B cell (primary cell): ENCODE measurements around the gene UTS2. TPM values are rescaled to one million over a fixed set of nuclear protein-coding genes. Genes with fewer than 3 reads are reported as not detected.

Experiments used
- ATAC-seq: fragments of 200-7000 bp; cut with Tn5 transposase; one replicate; pipeline ENCODE4 v1.10.0; 2021; ENCODE audit warnings: low read depth, mild to moderate bottlenecking, moderate number of reproducible peaks, moderate library complexity
- CTCF ChIA-PET: fragments of 350-600 bp; sonication (Branson Sonifier 250); formaldehyde crosslinking; loops from one replicate; lab custom pipeline; 2021; ENCODE audit warnings: antibody characterized with exemption, inconsistent platforms; lab: Charles Lee
- POLR2A ChIA-PET: fragments of 350-600 bp; sonication (Branson Sonifier 250); formaldehyde crosslinking; loops from one replicate; lab custom pipeline; 2021; ENCODE audit warnings: antibody characterized with exemption; lab: Charles Lee
- DNase-seq: peaks from one replicate; pipeline ENCODE4 v3.0.0; 2013
- H2AFZ ChIP-seq: 2 replicates; pipeline ENCODE4 v1.6.1; 2012; ENCODE audit warnings: mild to moderate bottlenecking, low read depth, low read length; ENCODE audit not compliant: insufficient read depth, poor library complexity, severe bottlenecking
- H3K27ac ChIP-seq, 2 donors: 1 replicate in 1 of 2; 2 replicates in 1 of 2; pipeline ENCODE4 v1.5.1; 2012 to 2013; ENCODE audit warnings: low read length in 2 of 2, mild to moderate bottlenecking in 2 of 2, moderate library complexity in 1 of 2
- H3K27me3 ChIP-seq, 4 experiments: fragments of 200-600 bp in 1 of 4; sonication (generic) in 1 of 4; replicated peaks in 1 of 4; 1 replicate in 2 of 4; 2 replicates in 2 of 4; pipeline versions ENCODE4 v1.6.1 to v1.7.0; 2013 to 2016; ENCODE audit warnings: low read length in 3 of 4, mild to moderate bottlenecking in 2 of 4, mixed read lengths in 1 of 4, moderate library complexity in 1 of 4; ENCODE audit not compliant: insufficient read depth in 4 of 4, control insufficient read depth in 3 of 4; ENCODE audit errors: control extremely low read depth in 1 of 4
- H3K36me3 ChIP-seq, 2 experiments: replicated peaks in 1 of 2; 1 replicate in 1 of 2; 2 replicates in 1 of 2; pipeline versions ENCODE4 v1.6.1 to v1.7.1; 2013; ENCODE audit warnings: low read length in 1 of 2; ENCODE audit not compliant: insufficient read depth in 2 of 2, control insufficient read depth in 1 of 2; ENCODE audit errors: control extremely low read depth in 1 of 2, extremely low read depth in 1 of 2
- H3K4me1 ChIP-seq, 2 donors: fragments of 200-600 bp in 1 of 2; sonication (generic) in 1 of 2; 1 replicate in 1 of 2; 2 replicates in 1 of 2; pipeline versions ENCODE4 v1.5.1 to v1.6.1; 2013 to 2017; ENCODE audit warnings: low read length in 2 of 2; ENCODE audit not compliant: control insufficient read depth in 2 of 2, insufficient read depth in 2 of 2
- H3K4me2 ChIP-seq: replicated peaks from 2 replicates; pipeline ENCODE3; 2012; ENCODE audit warnings: mild to moderate bottlenecking, low read depth, low read length; ENCODE audit not compliant: poor library complexity, severe bottlenecking
- H3K4me3 ChIP-seq, 5 experiments: fragments of 200-600 bp in 1 of 5; sonication (generic) in 1 of 5; 1 replicate in 3 of 5; 2 replicates in 2 of 5; pipeline versions ENCODE4 v1.5.1 to v1.7.0; 2011 to 2016; ENCODE audit warnings: low read length in 4 of 5, mild to moderate bottlenecking in 4 of 5, low read depth in 2 of 5, control low read depth in 1 of 5, moderate library complexity in 1 of 5; ENCODE audit not compliant: insufficient read depth in 1 of 5; ENCODE audit errors: control extremely low read depth in 1 of 5, extremely low read depth in 1 of 5
- H3K79me2 ChIP-seq: fragments of 200-600 bp; sonication (generic); one replicate; pipeline ENCODE4 v1.6.0; 2016; ENCODE audit warnings: low read length; ENCODE audit not compliant: control insufficient read depth, insufficient read depth
- H3K9ac ChIP-seq: fragments of 200-600 bp; sonication (generic); 2 replicates; pipeline ENCODE4 v1.6.1; 2017; ENCODE audit warnings: mild to moderate bottlenecking, low read length, moderate library complexity
- H3K9me3 ChIP-seq, 3 donors: one replicate each; pipeline versions ENCODE4 v1.6.1 to v1.7.1; 2013; ENCODE audit warnings: low read length in 2 of 3; ENCODE audit not compliant: control insufficient read depth in 2 of 3, insufficient read depth in 1 of 3; ENCODE audit errors: control extremely low read depth in 1 of 3
- H4K20me1 ChIP-seq: 2 replicates; pipeline ENCODE4 v1.6.0; 2012; ENCODE audit warnings: mild to moderate bottlenecking, low read length; ENCODE audit not compliant: insufficient read depth, control insufficient read depth, poor library complexity, severe bottlenecking
- H3K27ac Mint-ChIP-seq: one replicate; pipeline ENCODE4 v1.8.0; 2021; ENCODE audit warnings: mixed read lengths
- H3K27me3 Mint-ChIP-seq: one replicate; pipeline ENCODE4 v1.8.0; 2021; ENCODE audit warnings: mixed read lengths
- H3K4me1 Mint-ChIP-seq: one replicate; pipeline ENCODE4 v1.8.0; 2021; ENCODE audit warnings: mixed read lengths
- H3K4me3 Mint-ChIP-seq: one replicate; pipeline ENCODE4 v1.8.0; 2021; ENCODE audit warnings: mixed read lengths
- H3K9me3 Mint-ChIP-seq: one replicate; pipeline ENCODE4 v1.8.0; 2022; ENCODE audit warnings: mixed read lengths; ENCODE audit not compliant: insufficient read depth
- CTCF ChIP-seq: fragments of 200-600 bp; IDR thresholded peaks from one replicate; pipeline ENCODE4 v1.8.0; 2022; ENCODE audit warnings: antibody characterized with exemption, mild to moderate bottlenecking
- EZH2 ChIP-seq: IDR thresholded peaks from 2 replicates; pipeline ENCODE4 v1.6.1; 2012; ENCODE audit warnings: borderline replicate concordance, low read depth, mild to moderate bottlenecking, moderate library complexity, low read length; ENCODE audit not compliant: insufficient read depth, poor library complexity, severe bottlenecking
- WGBS: methylation state at CpG from one replicate; pipeline ENCODE4 v1.1.5; 2013; ENCODE audit warnings: missing lambda C conversion rate; ENCODE audit not compliant: insufficient coverage; 5-methylcytosine and 5-hydroxymethylcytosine counted together
- intact Hi-C: fragments of 100-400 bp; cut with micrococcal nuclease; formaldehyde crosslinking; loops from one replicate; pipeline ENCODE4 v1.10.0; 2022
- polyA plus RNA-seq: library from polyadenylated mRNA; depleted of rRNA; stranded (reverse); fragments of >200 nt; gene quantifications from 2 replicates; pipeline ENCODE4 v1.2.3, GENCODE V29; 2012
- total RNA-seq, 2 donors: library from RNA; stranded (reverse); fragments of 120-200 nt in 1 of 2; gene quantifications; 1 replicate in 1 of 2; 2 replicates in 1 of 2; pipeline versions ENCODE4 v1.2.3 to v1.2.4, GENCODE V29; 2013 to 2022

UTS2 gene
- total and polyA plus RNA-seq, 2 donors (not counting 1 experiment from before 2014, with no cell fraction given): 5.5 TPM; not detected in 1

GRCh38 chr1:7898962-7899361, 46.1 kb upstream of the UTS2 start:
- no peaks in the 10 kb centered on the region for H3K9me3 Mint-ChIP-seq
- intact Hi-C loops: no loop called here

GRCh38 chr1:7896994-7897393, 44.1 kb upstream of the UTS2 start:
- no peak overlapping the region for H3K4me2 ChIP-seq
- H3K79me2 ChIP-seq: no peaks in the 10 kb centered on the region
- no peak overlapping the region for H3K9ac ChIP-seq
- Mint-ChIP-seq H3K9me3 (no peaks in the 10 kb centered on the region), H3K27me3 (no peaks in the 10 kb centered on the region), H3K4me1 (no peaks in the 10 kb centered on the region), H3K27ac (no peak overlapping the region), H3K4me3 (no peak overlapping the region)
- TF ChIP-seq EZH2: no peak
- TF ChIP-seq CTCF: no peak
- no peaks in the 10 kb centered on the region for H3K4me1 ChIP-seq
- no peak for DNase-seq
- H3K4me3 ChIP-seq: no peak overlapping the region
- intact Hi-C loops: no loop called here
- no peaks in the 10 kb centered on the region for H3K36me3 ChIP-seq
- POLR2A ChIA-PET: no interaction called here
- CTCF ChIA-PET: no interaction called here
- no peaks in the 10 kb centered on the region for H3K9me3 ChIP-seq
- H3K27ac ChIP-seq: no peak overlapping the region
- no CpG with 5 or more reads among the region's 1 CpG for WGBS
- ATAC-seq: no peak
- H4K20me1 ChIP-seq: no peaks in the 10 kb centered on the region
- no peak overlapping the region for H2AFZ ChIP-seq
- H3K27me3 ChIP-seq: peaks cover 0 to 3% (median 0%) of the 10 kb centered on the region in 4 experiments

More at GRCh38 chr1:7898962-7899361, 46.1 kb upstream of the UTS2 start:
- Histone ChIP-seq H3K79me2 (no peaks in the 10 kb centered on the region), H3K36me3 (no peaks in the 10 kb centered on the region), H3K4me1 (peaks cover 3 to 6% of the 10 kb centered on the region in 2 donors), H3K4me3 (no peak overlapping the region), H4K20me1 (no peaks in the 10 kb centered on the region), H3K27ac (no peak overlapping the region), H3K27me3 (peaks cover 0 to 9% (median 0%) of the 10 kb centered on the region in 4 experiments), H3K9me3 (no peaks in the 10 kb centered on the region), H2AFZ (no peak overlapping the region), H3K9ac (no peak overlapping the region), H3K4me2 (no peak overlapping the region)
- ChIA-PET POLR2A (no interaction called here), CTCF (interaction anchor here (1.3 to 1.9 kb wide), 2 partner anchors 146 to 231 kb away, joined by 4 to 7 read pairs; no protein-coding TSS in a partner anchor)
- WGBS: 40% methylated on average over 1 of the region's 5 CpGs
- TF ChIP-seq EZH2: no peak
- no peak for TF ChIP-seq CTCF
- no peak overlapping the region for H3K27ac Mint-ChIP-seq
- no peaks in the 10 kb centered on the region for H3K27me3 Mint-ChIP-seq
- no peak overlapping the region for H3K4me3 Mint-ChIP-seq
- peaks cover 2% of the 10 kb centered on the region for H3K4me1 Mint-ChIP-seq
- DNase-seq (no peak), ATAC-seq (no peak)
